ENCODE measurements around the gene SYCP2. TPM values are rescaled to one million over a fixed set of nuclear protein-coding genes. Genes with fewer than 3 reads are reported as not detected.

Gene SYCP2
- total RNA-seq, 2 experiments from 2014 or later: 2.6 to 3.9 TPM

- H3K4me3 Mint-ChIP-seq: no peak overlapping the region
Observed at GRCh38 chr20:59829786-59830664, 103.4 kb downstream of the SYCP2 start.

DNA sequence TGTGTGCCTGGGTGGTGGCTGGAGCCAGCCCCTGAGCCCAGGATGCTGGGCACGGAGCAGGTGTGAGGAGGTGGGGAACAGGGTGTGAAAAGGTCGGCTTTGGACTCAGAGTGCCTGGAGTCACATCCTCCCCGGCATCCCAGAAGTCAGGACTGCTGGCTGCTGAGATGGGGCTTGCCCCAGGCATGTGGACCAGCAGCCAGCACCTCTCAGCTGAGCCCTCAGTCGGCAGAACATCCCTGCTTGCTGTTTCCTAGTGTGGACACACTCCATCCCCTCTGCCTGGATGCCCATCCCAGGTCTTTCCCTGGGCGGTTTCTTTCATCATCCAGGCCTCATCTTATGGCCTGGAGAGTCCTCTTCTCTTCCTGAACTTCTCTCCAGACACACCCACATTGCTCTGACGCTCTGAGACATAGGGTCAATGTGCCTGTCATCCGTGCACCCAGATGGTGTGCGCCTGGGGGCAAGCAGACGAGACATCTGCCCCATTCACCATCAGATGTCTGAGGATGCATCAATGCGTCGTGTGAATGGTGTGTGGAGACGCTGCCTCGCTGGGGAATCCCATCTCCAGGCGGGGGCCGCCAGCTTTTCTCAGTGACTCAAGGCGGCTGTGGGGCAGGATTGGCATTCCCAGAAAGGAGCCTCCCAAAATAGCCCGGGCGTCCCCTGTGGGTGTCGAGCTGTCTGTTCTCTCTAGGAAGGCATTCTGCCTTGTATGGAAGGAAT, 104.2 kb downstream of the SYCP2 start:
- Mint-ChIP-seq H3K4me3 (no peak overlapping the region), H3K36me3 (ENCODE audit: low read depth) (no peaks in the 10 kb centered on the region), H3K4me1 (ENCODE audit: low read depth) (no peaks in the 10 kb centered on the region), H3K27me3 (peaks cover 4% of the 10 kb centered on the region), H3K27ac (no peak overlapping the region), H3K9me3 (no peaks in the 10 kb centered on the region)
- DNase-seq (no peak), ATAC-seq (no peak)
- TF ChIP-seq, protein P1, sequence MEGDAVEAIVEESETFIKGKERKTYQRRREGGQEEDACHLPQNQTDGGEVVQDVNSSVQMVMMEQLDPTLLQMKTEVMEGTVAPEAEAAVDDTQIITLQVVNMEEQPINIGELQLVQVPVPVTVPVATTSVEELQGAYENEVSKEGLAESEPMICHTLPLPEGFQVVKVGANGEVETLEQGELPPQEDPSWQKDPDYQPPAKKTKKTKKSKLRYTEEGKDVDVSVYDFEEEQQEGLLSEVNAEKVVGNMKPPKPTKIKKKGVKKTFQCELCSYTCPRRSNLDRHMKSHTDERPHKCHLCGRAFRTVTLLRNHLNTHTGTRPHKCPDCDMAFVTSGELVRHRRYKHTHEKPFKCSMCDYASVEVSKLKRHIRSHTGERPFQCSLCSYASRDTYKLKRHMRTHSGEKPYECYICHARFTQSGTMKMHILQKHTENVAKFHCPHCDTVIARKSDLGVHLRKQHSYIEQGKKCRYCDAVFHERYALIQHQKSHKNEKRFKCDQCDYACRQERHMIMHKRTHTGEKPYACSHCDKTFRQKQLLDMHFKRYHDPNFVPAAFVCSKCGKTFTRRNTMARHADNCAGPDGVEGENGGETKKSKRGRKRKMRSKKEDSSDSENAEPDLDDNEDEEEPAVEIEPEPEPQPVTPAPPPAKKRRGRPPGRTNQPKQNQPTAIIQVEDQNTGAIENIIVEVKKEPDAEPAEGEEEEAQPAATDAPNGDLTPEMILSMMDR (IDR thresholded peaks at IDR 0.05): no peak
- intact Hi-C loops (cut with micrococcal nuclease): no loop called here
- ChIA-PET POLR2A (no interaction called here), CTCF (interaction anchor here (1.1 kb wide), 1 partner anchor 9 kb away, joined by 3 read pairs; no protein-coding TSS in a partner anchor)

More at GRCh38 chr20:59829786-59830664, 103.4 kb downstream of the SYCP2 start:
- no peaks in the 10 kb centered on the region for H3K4me1 Mint-ChIP-seq (ENCODE audit: low read depth)
- no peak overlapping the region for H3K27ac Mint-ChIP-seq
- no peak for DNase-seq
- TF ChIP-seq, protein P1 (IDR thresholded peaks at IDR 0.05): no peak
- no peaks in the 10 kb centered on the region for H3K36me3 Mint-ChIP-seq (ENCODE audit: low read depth)
- ChIA-PET POLR2A (no interaction called here), CTCF (no interaction called here)
- ATAC-seq: no peak
- intact Hi-C loops (cut with micrococcal nuclease): no loop called here
- no peaks in the 10 kb centered on the region for H3K9me3 Mint-ChIP-seq
- H3K27me3 Mint-ChIP-seq: peaks cover 8% of the 10 kb centered on the region

DNA sequence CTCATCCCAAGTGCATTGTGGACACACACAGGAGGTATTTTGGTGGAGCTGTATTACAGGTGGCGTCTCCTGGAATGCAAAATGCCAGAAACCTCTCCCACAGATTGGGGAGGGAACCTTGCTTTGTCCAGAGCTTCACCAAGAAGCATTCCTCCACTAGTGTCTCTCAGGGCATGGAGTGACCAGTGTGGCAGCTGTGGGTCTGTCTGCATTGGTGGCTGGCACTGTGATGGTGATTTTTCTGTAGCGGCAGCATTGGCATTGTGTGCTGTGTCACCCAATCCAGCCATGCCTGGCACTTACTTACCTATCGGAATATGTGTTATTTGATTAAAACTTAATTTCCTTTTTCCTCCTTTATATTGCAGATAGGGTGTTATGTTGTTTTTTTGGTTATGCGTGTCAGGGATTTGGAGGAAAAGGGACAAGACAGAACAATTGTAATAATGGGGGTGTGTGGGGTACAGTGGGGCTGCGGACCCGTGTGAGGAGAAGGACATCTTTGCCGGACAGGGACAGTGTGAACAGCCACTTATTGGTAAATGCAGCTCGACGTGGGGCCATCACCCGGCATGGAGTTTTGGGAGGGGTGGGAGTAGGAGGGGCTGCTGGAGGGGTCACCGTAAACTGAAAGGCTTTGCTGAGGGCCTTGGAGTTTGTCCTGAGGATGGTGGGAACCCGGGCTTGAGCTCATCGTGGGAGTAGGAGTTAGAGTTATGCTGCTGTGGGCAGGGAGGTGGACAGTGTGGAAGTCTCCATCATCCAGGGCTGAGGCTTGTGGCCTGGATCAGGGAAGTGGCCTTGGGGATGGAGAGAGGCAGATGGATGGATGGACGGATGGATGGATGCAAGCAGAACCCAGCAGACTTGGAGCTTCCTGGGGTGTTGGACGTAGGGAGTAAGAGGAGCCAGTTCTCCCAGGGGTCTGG, 105.0 kb downstream of the SYCP2 start:
- ChIA-PET POLR2A (no interaction called here), CTCF (interaction anchor here (1.1 kb wide), 1 partner anchor 10 kb away, joined by 3 read pairs; no protein-coding TSS in a partner anchor)

GRCh38 chr20:59827138-59828056, 106.0 kb downstream of the SYCP2 start:
- DNase-seq: no peak
- Mint-ChIP-seq H3K27me3 (peaks cover 4% of the 10 kb centered on the region), H3K36me3 (ENCODE audit: low read depth) (no peaks in the 10 kb centered on the region), H3K4me3 (no peak overlapping the region), H3K9me3 (no peaks in the 10 kb centered on the region), H3K27ac (no peak overlapping the region), H3K4me1 (ENCODE audit: low read depth) (no peaks in the 10 kb centered on the region)
- ChIA-PET POLR2A (no interaction called here), CTCF (interaction anchor here (1.1 kb wide), 1 partner anchor 10 kb away, joined by 3 read pairs; no protein-coding TSS in a partner anchor)
- intact Hi-C loops (cut with micrococcal nuclease): no loop called here
- ATAC-seq: no peak
- TF ChIP-seq, protein P1 (IDR thresholded peaks at IDR 0.05): no peak

More for the DNA sequence above, 105.0 kb downstream of the SYCP2 start:
- H3K4me3 Mint-ChIP-seq: no peak overlapping the region
- H3K27me3 Mint-ChIP-seq: peaks cover 4% of the 10 kb centered on the region
- no peaks in the 10 kb centered on the region for H3K4me1 Mint-ChIP-seq (ENCODE audit: low read depth)
- intact Hi-C loops (cut with micrococcal nuclease): no loop called here
- ATAC-seq: no peak
- no peak overlapping the region for H3K27ac Mint-ChIP-seq
- DNase-seq: no peak
- no peaks in the 10 kb centered on the region for H3K36me3 Mint-ChIP-seq (ENCODE audit: low read depth)
- H3K9me3 Mint-ChIP-seq: no peaks in the 10 kb centered on the region
- TF ChIP-seq, protein P1 (IDR thresholded peaks at IDR 0.05): no peak

Data from activated CD8-positive, alpha-beta T cell treated with anti-CD3 and anti-CD28 coated beads for 36 hours (primary cell).